HG03196 (cell line): ENCODE results near the gene UVSSA.
A peak's percentile ranks its signal among the peaks of the same experiment; 100 is the strongest.

Experiments used
- ATAC-seq: cut with Tn5 transposase; IDR thresholded peaks from one replicate; pipeline ENCODE4 v1.9.1; 2021; ENCODE audit not compliant: unreplicated experiment

UVSSA gene

GRCh38 chr4:1345903-1346780 is 866 bp upstream of the UVSSA start:
- ATAC-seq = peak; percentile 2

- ATAC-seq = peak; percentile 28
Observed at GRCh38 chr4:1347410-1347864, 429 bp downstream of the UVSSA start.

- no peak for ATAC-seq
Observed at GRCh38 chr4:1348014-1348513, 1.1 kb downstream of the UVSSA start.

GRCh38 chr4:1348746-1349145 is 1.7 kb downstream of the UVSSA start:
- no peak for ATAC-seq

- ATAC-seq = no peak
Observed at GRCh38 chr4:1349359-1350168, 2.6 kb downstream of the UVSSA start.

- ATAC-seq = no peak
Observed at GRCh38 chr4:1350169-1350520, 3.1 kb downstream of the UVSSA start.

GRCh38 chr4:1351854-1352566 is 5.0 kb downstream of the UVSSA start:
- no peak for ATAC-seq

- no peak for ATAC-seq
Observed at GRCh38 chr4:1352567-1352900, 5.5 kb downstream of the UVSSA start.

- ATAC-seq = no peak
Observed at GRCh38 chr4:1353186-1354055, 6.4 kb downstream of the UVSSA start.

- ATAC-seq = no peak
Observed at GRCh38 chr4:1354136-1354982, 7.4 kb downstream of the UVSSA start.

GRCh38 chr4:1354983-1355275 is 7.9 kb downstream of the UVSSA start:
- no peak for ATAC-seq

- no peak for ATAC-seq
Observed at GRCh38 chr4:1355378-1355777, 8.4 kb downstream of the UVSSA start.

GRCh38 chr4:1356181-1356998 is 9.4 kb downstream of the UVSSA start:
- ATAC-seq = no peak

GRCh38 chr4:1357356-1358248 is 10.6 kb downstream of the UVSSA start:
- no peak for ATAC-seq

- ATAC-seq = no peak
Observed at GRCh38 chr4:1358421-1359143, 11.6 kb downstream of the UVSSA start.

GRCh38 chr4:1359144-1359501 is 12.1 kb downstream of the UVSSA start:
- ATAC-seq = no peak

GRCh38 chr4:1359976-1360375 is 13.0 kb downstream of the UVSSA start:
- ATAC-seq = no peak
